Sigmoid colon (tissue), 7 donors: Measurements from ENCODE around the gene STK33. TPM values are rescaled to one million over a fixed set of nuclear protein-coding genes. Genes with fewer than 3 reads are reported as not detected.

Experiments
- DNase-seq: peaks from one replicate; pipeline ENCODE4 v3.0.0-alpha.2; 2019
- H3K27ac ChIP-seq, 4 donors: fragments of 200-600 bp; sonication (generic); one replicate each; pipeline ENCODE4 v1.5.1; 2016 to 2019; ENCODE audit warnings: mild to moderate bottlenecking in 1 of 4
- H3K27me3 ChIP-seq, 3 donors: fragments of 200-600 bp; sonication (generic); one replicate each; pipeline ENCODE4 v1.5.1; 2019; ENCODE audit warnings: mild to moderate bottlenecking in 1 of 3
- H3K36me3 ChIP-seq, 4 donors: fragments of 200-600 bp; sonication (generic); one replicate each; pipeline ENCODE4 v1.5.1; 2016 to 2019
- H3K4me1 ChIP-seq, 4 donors: fragments of 200-600 bp; sonication (generic); one replicate each; pipeline ENCODE4 v1.5.1; 2017 to 2019
- H3K4me3 ChIP-seq, 4 donors: fragments of 200-600 bp; sonication (generic); one replicate each; pipeline ENCODE4 v1.5.1; 2017 to 2019; ENCODE audit warnings: mild to moderate bottlenecking in 2 of 4, moderate library complexity in 1 of 4
- H3K9me3 ChIP-seq, 4 donors: fragments of 200-600 bp in 3 of 4; sonication (generic) in 3 of 4; one replicate each; pipeline versions ENCODE4 v1.5.1 to v1.6.1; 2013 to 2019
- EP300 ChIP-seq, 4 donors: sonication (generic); formaldehyde crosslinking; IDR thresholded peaks; one replicate each; pipeline ENCODE4 v1.6.1; 2017; ENCODE audit warnings: antibody characterized with exemption in 4 of 4
- POLR2A ChIP-seq, 2 donors: fragments of 450-650 bp; IDR thresholded peaks; one replicate each; pipeline ENCODE4 v1.6.1; 2016; ENCODE audit warnings: antibody characterized with exemption in 2 of 2, mild to moderate bottlenecking in 2 of 2, moderate library complexity in 2 of 2
- POLR2AphosphoS5 ChIP-seq, 4 donors: sonication (generic); formaldehyde crosslinking; IDR thresholded peaks; one replicate each; pipeline ENCODE4 v1.6.1; 2017; ENCODE audit warnings: antibody characterized with exemption in 4 of 4
- WGBS, 2 donors: extraction: QIAGEN DNeasy Blood & Tissue Kit; methylation state at CpG; one replicate each; pipeline ENCODE4 v1.1.7; 2013; 5-methylcytosine and 5-hydroxymethylcytosine counted together
- intact Hi-C: fragments of 100-400 bp; cut with DNase I; formaldehyde crosslinking; loops from one replicate; pipeline ENCODE4 v1.15.1; 2023
- polyA plus RNA-seq, 3 donors: library from polyadenylated mRNA; stranded (reverse); fragments of 200-250 nt; gene quantifications; one replicate each; pipeline ENCODE4 v1.2.3, GENCODE V29; 2013
- total RNA-seq, 4 donors: library from RNA; depleted of rRNA; stranded (reverse); fragments of >200 nt; gene quantifications; one replicate each; pipeline ENCODE4 v1.1.0, GENCODE V29; 2016
- TF ChIP-seq, protein P1 (sequence below), 4 experiments: fragments of 450-650 bp in 3 of 4; fragments of 200-600 bp in 1 of 4; IDR thresholded peaks; one replicate each; pipeline ENCODE4 v1.5.1; 2016 to 2019; ENCODE audit warnings: antibody characterized with exemption in 4 of 4, mild to moderate bottlenecking in 3 of 4, moderate library complexity in 2 of 4
- donor health status: healthy with polysubstance abuse.
- donor health status: Bipolar disorder and iron deficiency.
- donor health status: healthy.

STK33 gene
- total and polyA plus RNA-seq, 7 donors = 2.0 to 23.8 (median 20.6) TPM; not detected in 2

DNA sequence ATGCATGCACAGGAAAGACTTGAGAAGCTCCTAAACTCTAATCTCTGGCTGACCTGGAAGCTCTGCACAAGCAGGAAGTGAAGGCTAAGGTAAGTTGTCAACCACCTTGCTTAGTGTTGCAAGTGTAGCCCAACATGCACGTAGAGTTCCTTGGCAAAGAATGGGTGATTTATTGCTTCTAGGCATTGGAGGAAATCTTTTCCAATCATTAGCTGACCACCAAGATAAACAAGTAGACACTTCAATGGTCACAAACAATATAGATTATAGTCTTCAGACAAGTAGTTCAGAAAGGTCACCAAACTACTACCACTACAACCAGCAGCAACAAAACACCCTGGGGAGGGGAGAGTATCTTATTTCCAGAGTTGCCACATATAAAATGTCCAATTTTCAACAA, 105.6 kb downstream of the STK33 start:
- H3K4me1 ChIP-seq = no peaks in the 10 kb centered on the region
- H3K27ac ChIP-seq = no peak overlapping the region
- 83 to 87% methylated on average over 1 of the region's 1 CpG for WGBS, 2 donors
- no peak for DNase-seq
- TF ChIP-seq EP300 (IDR thresholded peaks at IDR 0.05) (no peak), POLR2A (IDR thresholded peaks at IDR 0.05) (no peak), POLR2AphosphoS5 (IDR thresholded peaks at IDR 0.05) (no peak)
- TF ChIP-seq, protein P1, sequence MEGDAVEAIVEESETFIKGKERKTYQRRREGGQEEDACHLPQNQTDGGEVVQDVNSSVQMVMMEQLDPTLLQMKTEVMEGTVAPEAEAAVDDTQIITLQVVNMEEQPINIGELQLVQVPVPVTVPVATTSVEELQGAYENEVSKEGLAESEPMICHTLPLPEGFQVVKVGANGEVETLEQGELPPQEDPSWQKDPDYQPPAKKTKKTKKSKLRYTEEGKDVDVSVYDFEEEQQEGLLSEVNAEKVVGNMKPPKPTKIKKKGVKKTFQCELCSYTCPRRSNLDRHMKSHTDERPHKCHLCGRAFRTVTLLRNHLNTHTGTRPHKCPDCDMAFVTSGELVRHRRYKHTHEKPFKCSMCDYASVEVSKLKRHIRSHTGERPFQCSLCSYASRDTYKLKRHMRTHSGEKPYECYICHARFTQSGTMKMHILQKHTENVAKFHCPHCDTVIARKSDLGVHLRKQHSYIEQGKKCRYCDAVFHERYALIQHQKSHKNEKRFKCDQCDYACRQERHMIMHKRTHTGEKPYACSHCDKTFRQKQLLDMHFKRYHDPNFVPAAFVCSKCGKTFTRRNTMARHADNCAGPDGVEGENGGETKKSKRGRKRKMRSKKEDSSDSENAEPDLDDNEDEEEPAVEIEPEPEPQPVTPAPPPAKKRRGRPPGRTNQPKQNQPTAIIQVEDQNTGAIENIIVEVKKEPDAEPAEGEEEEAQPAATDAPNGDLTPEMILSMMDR (IDR thresholded peaks at IDR 0.05) = no peak
- H3K4me3 ChIP-seq = no peak overlapping the region
- H3K9me3 ChIP-seq = peaks cover 0 to 4% (median 1%) of the 10 kb centered on the region in 4 donors
- no peaks in the 10 kb centered on the region for H3K27me3 ChIP-seq
- intact Hi-C loops = loop anchor here (5.0 kb wide), 1 partner anchor 64 kb away; no protein-coding TSS in a partner anchor
- H3K36me3 ChIP-seq = no peaks in the 10 kb centered on the region

DNA sequence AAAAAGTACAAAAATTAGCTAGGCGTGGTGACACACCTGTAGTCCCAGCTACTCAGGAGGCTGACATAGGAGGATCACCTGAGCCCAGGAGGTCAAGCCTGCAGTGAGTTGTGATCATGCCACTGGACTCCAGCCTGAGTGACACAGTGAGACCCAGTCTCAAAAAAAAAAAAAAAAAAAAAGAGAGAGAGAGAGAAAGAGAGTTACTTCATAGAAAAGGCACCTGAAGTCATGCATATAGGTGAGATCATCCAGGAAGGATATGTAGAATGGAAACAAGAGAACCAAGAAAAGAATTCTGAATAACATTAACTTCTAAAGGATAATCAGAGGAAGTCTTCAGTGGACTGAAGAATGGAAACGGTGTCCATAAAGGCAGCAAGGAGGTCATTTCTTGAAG, 106.8 kb downstream of the STK33 start:
- Histone ChIP-seq H3K4me3 (no peak overlapping the region), H3K27ac (no peak overlapping the region), H3K9me3 (peaks cover 0 to 4% (median 1%) of the 10 kb centered on the region in 4 donors), H3K27me3 (no peaks in the 10 kb centered on the region), H3K4me1 (no peaks in the 10 kb centered on the region), H3K36me3 (no peaks in the 10 kb centered on the region)
- TF ChIP-seq POLR2A (IDR thresholded peaks at IDR 0.05) (no peak), POLR2AphosphoS5 (IDR thresholded peaks at IDR 0.05) (no peak), EP300 (IDR thresholded peaks at IDR 0.05) (no peak)
- TF ChIP-seq, protein P1 (IDR thresholded peaks at IDR 0.05) = no peak
- intact Hi-C loops = loop anchor here (5.0 kb wide), 1 partner anchor 65 kb away; no protein-coding TSS in a partner anchor
- 85 to 92% methylated on average over 2 of the region's 2 CpGs for WGBS, 2 donors
- DNase-seq = no peak

DNA sequence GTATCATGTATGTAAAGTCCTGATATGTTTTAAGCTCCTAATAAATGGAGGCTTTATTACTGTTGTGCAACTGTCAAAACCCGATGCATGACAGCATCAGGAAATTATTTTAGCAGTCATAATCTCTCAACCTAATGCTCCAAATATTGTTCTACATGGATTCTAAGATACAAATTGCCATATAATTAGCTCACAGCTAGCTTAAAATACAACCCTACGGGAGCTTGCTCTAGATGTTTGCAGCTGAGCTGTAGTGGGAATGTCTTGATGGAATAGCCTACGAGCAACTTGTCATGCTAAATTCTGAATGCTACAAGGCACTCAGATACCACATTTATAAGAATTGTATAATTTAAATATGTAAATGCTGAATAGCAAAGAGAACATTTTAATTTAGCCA, 109.8 kb downstream of the STK33 start:
- Histone ChIP-seq H3K4me1 (no peaks in the 10 kb centered on the region), H3K27me3 (no peaks in the 10 kb centered on the region), H3K9me3 (peaks cover 0 to 4% (median 1%) of the 10 kb centered on the region in 4 donors), H3K36me3 (no peaks in the 10 kb centered on the region), H3K4me3 (no peak overlapping the region), H3K27ac (no peak overlapping the region)
- no peak for DNase-seq
- WGBS, 2 donors = 90 to 91% methylated on average over 3 of the region's 3 CpGs
- intact Hi-C loops = no loop called here
- TF ChIP-seq POLR2A (IDR thresholded peaks at IDR 0.05) (no peak), POLR2AphosphoS5 (IDR thresholded peaks at IDR 0.05) (no peak), EP300 (IDR thresholded peaks at IDR 0.05) (no peak)
- TF ChIP-seq, protein P1 (IDR thresholded peaks at IDR 0.05) = no peak

DNA sequence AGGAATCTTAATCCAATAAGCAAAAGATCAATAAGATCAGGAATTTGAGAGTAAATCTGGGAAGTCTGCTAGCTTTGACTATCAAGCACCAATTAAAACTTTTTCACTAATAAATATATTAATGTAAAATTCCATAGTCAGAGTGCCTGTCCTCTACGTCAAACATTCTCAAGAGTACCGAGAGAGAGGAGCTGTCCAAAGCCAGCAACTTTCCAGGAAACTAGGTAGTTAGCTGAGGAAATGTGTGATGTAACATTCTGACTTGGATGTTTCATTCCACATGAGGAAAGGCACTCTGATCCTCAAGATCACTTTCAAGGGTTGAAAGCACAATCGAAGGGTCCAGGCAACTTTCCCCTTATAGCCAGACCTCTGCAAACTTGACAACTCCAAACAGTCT, 113.2 kb downstream of the STK33 start:
- DNase-seq = no peak
- intact Hi-C loops = no loop called here
- no peak for TF ChIP-seq POLR2A (IDR thresholded peaks at IDR 0.05)
- TF ChIP-seq, protein P1 (IDR thresholded peaks at IDR 0.05) = no peak
- TF ChIP-seq EP300 (IDR thresholded peaks at IDR 0.05) = no peak
- no peak for TF ChIP-seq POLR2AphosphoS5 (IDR thresholded peaks at IDR 0.05)
- 89 to 91% methylated on average over 3 of the region's 3 CpGs for WGBS, 2 donors
- Histone ChIP-seq H3K27me3 (no peaks in the 10 kb centered on the region), H3K4me1 (no peaks in the 10 kb centered on the region), H3K9me3 (no peaks in the 10 kb centered on the region), H3K36me3 (no peaks in the 10 kb centered on the region), H3K27ac (no peak overlapping the region), H3K4me3 (no peak overlapping the region)

DNA sequence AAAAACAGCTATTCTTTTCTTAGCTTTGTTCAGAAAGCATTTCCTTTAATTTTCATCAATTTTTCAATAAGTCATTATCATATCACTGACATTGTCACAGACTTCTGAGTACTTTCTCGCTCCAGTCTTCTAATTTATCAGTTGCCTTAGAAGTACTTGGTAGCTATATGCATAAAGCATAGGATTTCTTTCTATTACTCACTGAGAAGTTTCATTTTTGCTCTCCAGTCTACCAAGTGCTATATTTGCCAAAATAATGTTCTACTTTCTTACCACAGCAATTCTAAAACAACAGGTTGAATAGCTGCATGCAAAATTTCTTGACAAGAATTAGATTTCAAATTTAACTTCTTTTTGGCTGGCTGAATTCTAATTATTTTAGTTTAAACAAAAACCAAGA, 116.3 kb downstream of the STK33 start:
- intact Hi-C loops = no loop called here
- H3K9me3 ChIP-seq = no peaks in the 10 kb centered on the region
- no peaks in the 10 kb centered on the region for H3K36me3 ChIP-seq
- no peaks in the 10 kb centered on the region for H3K27me3 ChIP-seq
- DNase-seq = no peak
- H3K27ac ChIP-seq = no peak overlapping the region
- no peak overlapping the region for H3K4me3 ChIP-seq
- H3K4me1 ChIP-seq = no peaks in the 10 kb centered on the region
- TF ChIP-seq, protein P1 (IDR thresholded peaks at IDR 0.05) = no peak
- TF ChIP-seq POLR2A (IDR thresholded peaks at IDR 0.05) (no peak), EP300 (IDR thresholded peaks at IDR 0.05) (no peak), POLR2AphosphoS5 (IDR thresholded peaks at IDR 0.05) (no peak)
- 73 to 85% methylated on average over 1 of the region's 1 CpG for WGBS, 2 donors
